Measurements from ENCODE around the gene NDE1.

NDE1 gene

DNA sequence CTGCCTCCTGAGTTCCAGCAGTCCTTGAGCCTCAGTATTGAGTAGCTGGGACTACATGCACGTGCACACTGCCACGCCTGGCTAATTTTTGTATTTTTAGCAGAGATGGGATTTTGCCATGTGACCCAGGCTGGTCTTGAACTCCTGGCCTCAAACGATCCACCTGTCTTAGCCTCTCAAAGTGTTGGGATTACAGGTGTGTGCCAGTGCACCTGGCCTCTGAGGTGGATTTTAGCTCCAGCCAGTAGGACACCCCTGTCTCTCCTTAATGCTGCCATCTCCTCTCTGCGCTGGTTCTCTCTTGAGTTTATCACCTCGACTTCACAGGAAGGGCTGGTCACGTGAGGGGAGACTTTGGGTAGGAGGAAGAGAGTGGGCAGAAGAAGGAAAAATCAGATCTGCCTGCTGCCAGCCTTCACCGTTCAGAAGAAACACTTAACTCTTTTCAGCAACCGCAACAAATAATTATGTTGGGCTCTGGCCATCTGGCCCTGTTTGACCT is 55.1 kb downstream of the NDE1 start:
- Histone ChIP-seq H3K36me3 (ENCODE audit: control insufficient read depth in 5 of 5, insufficient read depth in 5 of 5, low read length in 5 of 5) (peaks cover 0 to 36% (median 18%) of the 10 kb centered on the region in 5 donors), H3K27ac (ENCODE audit: low read depth, low read length) (no peak overlapping the region), H3K4me3 (ENCODE audit: low read depth in 1 of 5, low read length in 5 of 5) (no peak overlapping the region), H3K9ac (ENCODE audit: low read length in 5 of 5) (no peak overlapping the region), H3K4me1 (ENCODE audit: control insufficient read depth in 5 of 5, insufficient read depth in 5 of 5, low read length in 5 of 5) (peaks cover 0 to 20% (median 3%) of the 10 kb centered on the region in 5 donors), H3K9me3 (ENCODE audit: control insufficient read depth in 5 of 5, low read length in 5 of 5) (no peaks in the 10 kb centered on the region), H3K27me3 (ENCODE audit: control insufficient read depth in 5 of 5, insufficient read depth in 4 of 5, low read length in 5 of 5) (no peaks in the 10 kb centered on the region)

DNA sequence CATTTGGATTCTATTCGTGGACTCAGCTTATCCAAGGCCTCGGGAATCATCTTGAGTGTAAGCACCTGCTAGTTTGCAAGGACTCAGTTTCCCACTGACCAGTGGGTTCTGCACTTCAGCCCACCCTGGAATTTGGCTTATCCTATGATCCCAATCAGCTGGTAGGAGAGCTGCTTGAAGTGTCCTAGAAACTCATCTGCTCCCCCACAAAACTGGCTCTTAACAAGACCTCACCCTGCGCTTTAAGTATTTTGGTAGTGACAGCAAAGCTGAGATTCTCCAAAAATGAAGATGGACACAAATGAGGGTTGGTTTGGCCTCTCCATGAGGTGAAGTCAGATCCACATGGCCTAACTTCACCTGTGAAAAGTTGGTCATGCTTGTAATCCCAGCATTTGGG is 57.3 kb downstream of the NDE1 start:
- peaks cover 0 to 20% (median 3%) of the 10 kb centered on the region in 5 donors for H3K4me1 ChIP-seq (ENCODE audit: control insufficient read depth in 5 of 5, insufficient read depth in 5 of 5, low read length in 5 of 5)
- H3K4me3 ChIP-seq (ENCODE audit: low read depth in 1 of 5, low read length in 5 of 5) = no peak overlapping the region
- peaks cover 0 to 16% (median 6%) of the 10 kb centered on the region in 5 donors for H3K36me3 ChIP-seq (ENCODE audit: control insufficient read depth in 5 of 5, insufficient read depth in 5 of 5, low read length in 5 of 5)
- no peaks in the 10 kb centered on the region for H3K9me3 ChIP-seq (ENCODE audit: control insufficient read depth in 5 of 5, low read length in 5 of 5)
- H3K27ac ChIP-seq (ENCODE audit: low read depth, low read length) = no peak overlapping the region
- H3K27me3 ChIP-seq (ENCODE audit: control insufficient read depth in 5 of 5, insufficient read depth in 4 of 5, low read length in 5 of 5) = no peaks in the 10 kb centered on the region
- H3K9ac ChIP-seq (ENCODE audit: low read length in 5 of 5) = no peak overlapping the region

DNA sequence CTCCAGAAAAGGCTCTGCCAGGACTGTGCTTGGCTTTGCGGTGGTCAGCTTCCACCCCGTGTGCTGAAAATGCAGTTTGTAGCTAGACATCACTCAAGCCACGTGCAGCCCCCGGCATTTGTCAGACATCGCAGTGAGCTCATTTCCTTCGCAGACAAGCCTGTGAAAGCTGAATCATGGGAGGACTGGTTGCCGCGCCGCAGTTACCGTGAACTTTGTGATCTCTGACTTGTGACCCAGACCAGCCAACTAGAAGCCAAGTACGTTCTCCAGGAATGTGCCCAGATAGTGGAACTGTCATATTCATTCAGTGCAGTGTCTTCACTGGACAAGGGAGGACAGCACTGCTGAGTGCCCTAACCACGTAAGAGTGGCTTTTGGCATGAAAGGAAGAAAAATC is 58.1 kb downstream of the NDE1 start:
- Histone ChIP-seq H3K36me3 (ENCODE audit: control insufficient read depth in 5 of 5, insufficient read depth in 5 of 5, low read length in 5 of 5) (peaks cover 0 to 16% (median 6%) of the 10 kb centered on the region in 5 donors), H3K9me3 (ENCODE audit: control insufficient read depth in 5 of 5, low read length in 5 of 5) (no peaks in the 10 kb centered on the region), H3K9ac (ENCODE audit: low read length in 5 of 5) (no peak overlapping the region), H3K27ac (ENCODE audit: low read depth, low read length) (no peak overlapping the region), H3K27me3 (ENCODE audit: control insufficient read depth in 5 of 5, insufficient read depth in 4 of 5, low read length in 5 of 5) (no peaks in the 10 kb centered on the region), H3K4me1 (ENCODE audit: control insufficient read depth in 5 of 5, insufficient read depth in 5 of 5, low read length in 5 of 5) (peaks cover 0 to 20% (median 3%) of the 10 kb centered on the region in 5 donors), H3K4me3 (ENCODE audit: low read depth in 1 of 5, low read length in 5 of 5) (no peak overlapping the region)

DNA sequence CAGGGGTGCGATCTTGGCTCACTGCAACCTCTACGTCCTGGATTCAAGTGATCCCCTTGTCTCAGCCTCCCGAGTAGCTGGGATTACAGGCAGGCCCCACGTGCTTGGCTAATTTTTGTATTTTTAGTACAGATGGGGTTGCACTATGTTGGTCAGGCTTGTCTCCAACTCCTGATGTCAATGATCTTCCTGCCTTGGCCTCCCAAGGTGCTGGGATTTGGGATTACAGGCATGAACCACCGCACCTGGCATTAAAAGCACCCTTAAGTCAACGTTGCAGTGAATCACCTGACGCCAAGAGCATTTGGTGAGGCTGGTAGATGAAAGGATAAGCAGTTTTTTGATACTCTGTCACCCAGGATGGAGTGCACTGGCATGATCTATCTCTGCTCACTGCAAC is 59.0 kb downstream of the NDE1 start:
- Histone ChIP-seq H3K4me3 (ENCODE audit: low read depth in 1 of 5, low read length in 5 of 5) (no peak overlapping the region), H3K4me1 (ENCODE audit: control insufficient read depth in 5 of 5, insufficient read depth in 5 of 5, low read length in 5 of 5) (peaks cover 0 to 20% (median 3%) of the 10 kb centered on the region in 5 donors), H3K27ac (ENCODE audit: low read depth, low read length) (no peak overlapping the region), H3K9me3 (ENCODE audit: control insufficient read depth in 5 of 5, low read length in 5 of 5) (no peaks in the 10 kb centered on the region), H3K36me3 (ENCODE audit: control insufficient read depth in 5 of 5, insufficient read depth in 5 of 5, low read length in 5 of 5) (peaks cover 0 to 19% (median 6%) of the 10 kb centered on the region in 5 donors), H3K27me3 (ENCODE audit: control insufficient read depth in 5 of 5, insufficient read depth in 4 of 5, low read length in 5 of 5) (no peaks in the 10 kb centered on the region), H3K9ac (ENCODE audit: low read length in 5 of 5) (no peak overlapping the region)

DNA sequence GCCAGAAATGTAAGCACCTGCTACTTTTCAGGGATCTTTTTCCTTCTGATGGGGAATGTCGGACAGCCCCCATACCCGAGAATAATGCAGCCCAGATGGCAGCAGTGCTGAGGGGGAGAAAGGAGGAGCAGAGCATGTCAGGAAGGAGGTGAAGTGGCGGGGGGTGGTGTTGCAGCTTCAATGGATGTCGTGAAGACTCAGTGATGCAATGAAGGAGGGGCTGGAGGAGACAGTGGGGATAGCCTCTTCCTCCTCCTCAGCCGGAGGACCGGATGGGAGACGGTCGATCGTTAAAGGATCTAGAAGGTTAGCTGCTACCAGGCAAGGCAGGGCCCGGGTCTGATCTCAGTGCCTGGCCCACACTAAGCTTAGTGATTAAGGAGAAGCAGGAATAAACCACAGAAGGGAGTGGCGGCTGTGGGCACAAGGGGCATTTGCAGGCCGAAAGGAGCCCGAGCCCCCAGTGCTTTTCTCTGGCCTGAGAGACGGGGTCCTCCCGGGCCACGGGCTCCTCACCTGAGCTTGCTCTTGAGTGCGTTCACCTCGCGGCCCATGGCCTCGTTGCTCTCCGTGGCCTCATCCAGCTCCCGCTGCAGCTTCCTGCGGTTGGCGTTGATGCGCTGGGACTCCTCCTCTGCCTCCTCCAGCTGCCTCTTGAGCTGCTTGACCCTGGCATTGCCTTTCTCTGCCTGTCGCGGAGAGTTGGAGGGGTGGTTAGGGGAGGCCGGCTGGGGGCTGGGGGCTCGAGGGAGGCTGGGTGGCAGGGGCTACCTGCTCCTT is 64.5 kb downstream of the NDE1 start:
- Histone ChIP-seq H3K4me3 (ENCODE audit: low read depth in 1 of 5, low read length in 5 of 5) (no peak overlapping the region), H3K9me3 (ENCODE audit: control insufficient read depth in 5 of 5, low read length in 5 of 5) (no peaks in the 10 kb centered on the region), H3K36me3 (ENCODE audit: control insufficient read depth in 5 of 5, insufficient read depth in 5 of 5, low read length in 5 of 5) (peaks cover 0 to 39% (median 28%) of the 10 kb centered on the region in 5 donors), H3K4me1 (ENCODE audit: control insufficient read depth in 5 of 5, insufficient read depth in 5 of 5, low read length in 5 of 5) (peaks cover 0 to 5% (median 0%) of the 10 kb centered on the region in 5 donors), H3K27ac (ENCODE audit: low read depth, low read length) (no peak overlapping the region), H3K9ac (ENCODE audit: low read length in 5 of 5) (no peak overlapping the region), H3K27me3 (ENCODE audit: control insufficient read depth in 5 of 5, insufficient read depth in 4 of 5, low read length in 5 of 5) (no peaks in the 10 kb centered on the region)

DNA sequence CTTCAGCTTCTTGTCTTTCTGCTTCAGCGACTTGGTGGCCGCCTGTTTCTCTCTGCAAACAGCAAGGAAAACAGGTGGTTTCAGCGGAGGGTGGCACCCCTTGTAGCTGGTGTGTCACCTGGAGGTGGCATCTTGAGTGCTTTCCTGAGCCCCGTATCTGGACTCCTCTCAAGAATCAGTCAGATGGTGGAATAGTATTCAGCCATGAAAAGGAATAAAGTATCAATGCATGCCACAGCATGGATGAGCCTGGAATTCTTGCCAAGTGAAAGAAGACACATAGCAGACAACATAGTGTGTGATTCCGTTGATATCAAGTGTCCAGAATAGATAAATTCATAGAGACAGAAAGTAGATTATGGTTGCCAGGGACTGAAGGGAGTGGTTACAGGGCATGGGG is 65.2 kb downstream of the NDE1 start:
- Histone ChIP-seq H3K4me1 (ENCODE audit: control insufficient read depth in 5 of 5, insufficient read depth in 5 of 5, low read length in 5 of 5) (no peaks in the 10 kb centered on the region), H3K9me3 (ENCODE audit: control insufficient read depth in 5 of 5, low read length in 5 of 5) (no peaks in the 10 kb centered on the region), H3K27ac (ENCODE audit: low read depth, low read length) (no peak overlapping the region), H3K9ac (ENCODE audit: low read length in 5 of 5) (no peak overlapping the region), H3K4me3 (ENCODE audit: low read depth in 1 of 5, low read length in 5 of 5) (no peak overlapping the region), H3K36me3 (ENCODE audit: control insufficient read depth in 5 of 5, insufficient read depth in 5 of 5, low read length in 5 of 5) (peaks cover 0 to 40% (median 28%) of the 10 kb centered on the region in 5 donors), H3K27me3 (ENCODE audit: control insufficient read depth in 5 of 5, insufficient read depth in 4 of 5, low read length in 5 of 5) (no peaks in the 10 kb centered on the region)

DNA sequence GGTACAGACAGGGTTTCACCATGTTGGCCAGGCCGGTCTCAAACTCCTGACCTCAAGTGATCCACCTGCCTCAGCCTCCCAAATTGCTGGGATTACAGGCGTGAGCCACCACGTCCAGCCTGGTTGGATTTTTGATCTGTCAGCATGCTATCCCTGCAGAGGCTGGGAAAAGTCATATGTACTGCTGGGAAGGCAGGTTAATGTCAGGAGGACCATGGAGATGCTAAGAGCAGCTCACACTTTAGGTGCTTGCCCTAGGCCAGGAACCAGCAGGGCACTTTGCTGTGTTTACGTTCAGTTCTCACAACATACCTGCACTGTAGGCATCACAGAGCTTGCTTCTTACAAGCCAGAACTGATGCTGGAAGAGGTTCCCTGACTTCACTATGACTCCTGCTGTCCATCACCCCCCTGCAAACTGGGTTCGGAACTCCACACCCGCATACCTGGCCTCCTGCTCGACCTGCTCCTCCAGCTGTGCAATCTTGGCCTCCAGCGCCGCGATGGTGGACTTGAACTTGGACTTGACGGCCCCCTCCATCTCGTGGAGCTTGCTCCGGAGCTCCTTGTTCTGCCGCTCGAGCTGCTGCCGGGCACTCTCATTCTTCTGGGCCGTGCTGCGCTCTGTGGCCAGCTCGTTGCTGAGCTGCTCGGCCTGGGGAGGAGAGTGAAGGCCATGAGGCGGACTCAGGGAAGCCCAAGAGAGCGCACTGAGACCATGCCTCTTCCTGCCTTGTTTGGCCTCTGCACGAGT is 66.8 kb downstream of the NDE1 start:
- Histone ChIP-seq H3K9ac (ENCODE audit: low read length in 5 of 5) (no peak overlapping the region), H3K4me3 (ENCODE audit: low read depth in 1 of 5, low read length in 5 of 5) (no peak overlapping the region), H3K36me3 (ENCODE audit: control insufficient read depth in 5 of 5, insufficient read depth in 5 of 5, low read length in 5 of 5) (peaks cover 0 to 47% (median 28%) of the 10 kb centered on the region in 5 donors), H3K9me3 (ENCODE audit: control insufficient read depth in 5 of 5, low read length in 5 of 5) (no peaks in the 10 kb centered on the region), H3K27ac (ENCODE audit: low read depth, low read length) (no peak overlapping the region), H3K4me1 (ENCODE audit: control insufficient read depth in 5 of 5, insufficient read depth in 5 of 5, low read length in 5 of 5) (no peaks in the 10 kb centered on the region), H3K27me3 (ENCODE audit: control insufficient read depth in 5 of 5, insufficient read depth in 4 of 5, low read length in 5 of 5) (no peaks in the 10 kb centered on the region)

DNA sequence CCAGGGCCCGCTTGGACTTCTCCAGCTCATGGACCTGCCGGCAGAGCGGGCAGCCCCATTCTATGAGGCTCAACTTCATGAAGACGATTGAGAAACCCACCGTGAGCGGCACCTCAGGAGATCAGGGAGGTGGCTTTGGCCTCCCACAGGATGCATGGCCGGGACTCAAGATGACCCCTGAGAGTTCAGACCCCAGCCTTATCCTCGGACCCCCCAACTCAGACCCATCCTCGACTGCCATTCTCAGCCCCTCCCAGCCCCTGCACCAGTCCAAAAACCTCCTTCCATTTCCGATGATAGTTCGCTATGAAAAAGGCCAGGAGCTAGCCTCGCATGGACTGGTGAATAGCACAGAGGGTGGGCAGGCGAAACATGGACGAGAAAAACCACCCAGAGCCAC is 71.0 kb downstream of the NDE1 start:
- Histone ChIP-seq H3K9me3 (ENCODE audit: control insufficient read depth in 5 of 5, low read length in 5 of 5) (peaks cover 0 to 2% (median 0%) of the 10 kb centered on the region in 5 donors), H3K27ac (ENCODE audit: low read depth, low read length) (no peak overlapping the region), H3K36me3 (ENCODE audit: control insufficient read depth in 5 of 5, insufficient read depth in 5 of 5, low read length in 5 of 5) (peaks cover 3 to 63% (median 49%) of the 10 kb centered on the region in 5 donors), H3K27me3 (ENCODE audit: control insufficient read depth in 5 of 5, insufficient read depth in 4 of 5, low read length in 5 of 5) (no peaks in the 10 kb centered on the region), H3K4me3 (ENCODE audit: low read depth in 1 of 5, low read length in 5 of 5) (no peak overlapping the region), H3K9ac (ENCODE audit: low read length in 5 of 5) (no peak overlapping the region), H3K4me1 (ENCODE audit: control insufficient read depth in 5 of 5, insufficient read depth in 5 of 5, low read length in 5 of 5) (no peaks in the 10 kb centered on the region)

DNA sequence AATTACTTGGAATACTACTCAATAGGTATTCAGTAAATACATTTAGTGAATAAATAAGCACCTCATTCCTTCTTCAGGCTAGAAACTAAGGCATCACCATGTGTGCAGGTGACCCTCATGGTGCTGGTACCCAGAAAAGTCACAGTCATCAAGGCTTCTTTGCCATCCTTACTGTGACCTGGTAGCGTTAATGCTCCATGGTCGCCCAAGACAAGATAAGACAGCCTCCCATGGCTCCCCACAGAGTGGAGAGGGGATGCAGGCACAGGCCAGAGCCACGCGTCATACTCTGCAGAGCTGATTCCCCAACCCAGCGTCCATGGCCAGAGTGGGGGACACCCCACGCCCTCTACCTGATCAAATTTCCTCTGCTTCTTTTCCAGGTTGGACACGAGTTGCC is 73.8 kb downstream of the NDE1 start:
- Histone ChIP-seq H3K4me1 (ENCODE audit: control insufficient read depth in 5 of 5, insufficient read depth in 5 of 5, low read length in 5 of 5) (no peaks in the 10 kb centered on the region), H3K36me3 (ENCODE audit: control insufficient read depth in 5 of 5, insufficient read depth in 5 of 5, low read length in 5 of 5) (peaks cover 3 to 54% (median 31%) of the 10 kb centered on the region in 5 donors), H3K27me3 (ENCODE audit: control insufficient read depth in 5 of 5, insufficient read depth in 4 of 5, low read length in 5 of 5) (no peaks in the 10 kb centered on the region), H3K4me3 (ENCODE audit: low read depth in 1 of 5, low read length in 5 of 5) (no peak overlapping the region), H3K9me3 (ENCODE audit: control insufficient read depth in 5 of 5, low read length in 5 of 5) (peaks cover 0 to 2% (median 0%) of the 10 kb centered on the region in 5 donors), H3K27ac (ENCODE audit: low read depth, low read length) (no peak overlapping the region), H3K9ac (ENCODE audit: low read length in 5 of 5) (no peak overlapping the region)
